ENCODE results near the gene STRIT1.
"Not testable (repeated sequence)": the region's sequence is repeated elsewhere in the genome, so short reads cannot be mapped to it uniquely, and the experiment has no call there.

Gene STRIT1

GRCh38 chr3:155270485-155271342, 22.8 kb downstream of the STRIT1 start:
- DNase-seq: no peak

- no peak for DNase-seq
Observed at GRCh38 chr3:155270063-155270462, 23.4 kb downstream of the STRIT1 start.

- not testable (repeated sequence) for DNase-seq
Observed at GRCh38 chr3:155262855-155263254, 30.6 kb downstream of the STRIT1 start.

GRCh38 chr3:155262295-155262694, 31.2 kb downstream of the STRIT1 start:
- no peak for DNase-seq

- no peak for DNase-seq
Observed at GRCh38 chr3:155254445-155254844, 39.0 kb downstream of the STRIT1 start.

GRCh38 chr3:155252535-155252934, 40.9 kb downstream of the STRIT1 start:
- DNase-seq: no peak

GRCh38 chr3:155252021-155252420, 41.5 kb downstream of the STRIT1 start:
- DNase-seq: no peak

- no peak for DNase-seq
Observed at GRCh38 chr3:155248531-155249187, 44.8 kb downstream of the STRIT1 start.

- no peak for DNase-seq
Observed at GRCh38 chr3:155244699-155245098, 48.8 kb downstream of the STRIT1 start.

DNA sequence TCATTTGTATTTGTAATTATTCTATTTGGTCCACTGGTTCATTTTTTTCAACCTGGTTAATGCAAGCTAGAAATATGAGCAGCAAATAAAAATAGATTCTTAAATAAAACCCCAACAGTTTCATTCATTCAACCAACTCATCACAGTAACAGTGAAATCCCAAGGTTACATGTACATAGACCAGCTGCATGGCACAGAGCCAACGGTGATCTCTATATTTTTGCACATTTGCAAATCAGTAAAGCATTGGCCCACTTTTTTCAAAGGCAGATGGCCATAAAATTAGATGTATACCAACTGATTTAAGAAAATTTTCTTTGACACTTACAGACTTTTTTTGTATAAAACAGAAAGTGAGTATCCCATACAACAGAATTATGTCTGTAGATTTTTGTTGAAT, 49.3 kb downstream of the STRIT1 start:
- DNase-seq: no peak

GRCh38 chr3:155243512-155243921, 50.0 kb downstream of the STRIT1 start:
- DNase-seq: no peak

GRCh38 chr3:155242342-155242741, 51.1 kb downstream of the STRIT1 start:
- no peak for DNase-seq

GRCh38 chr3:155241579-155241978, 51.9 kb downstream of the STRIT1 start:
- DNase-seq: no peak
